Ovary (tissue), 9 donors: ENCODE measurements around the gene DTD1. TPM values are rescaled to one million over a fixed set of nuclear protein-coding genes. Genes with fewer than 3 reads are reported as not detected.

Experiments used
- DNase-seq, 5 donors: peaks; one replicate each; pipeline ENCODE4 v3.0.0-alpha.2; 2019 to 2020
- H3K27ac ChIP-seq, 2 donors: fragments of 200-600 bp; one replicate each; pipeline versions ENCODE4 v1.5.1 to v1.8.0; 2019 to 2022
- H3K27me3 ChIP-seq: fragments of 200-600 bp; one replicate; pipeline ENCODE4 v1.8.0; 2022
- H3K36me3 ChIP-seq: fragments of 200-600 bp; sonication (generic); one replicate; pipeline ENCODE4 v1.5.1; 2019
- H3K4me1 ChIP-seq: one replicate; pipeline ENCODE4 v1.8.1; 2013; ENCODE audit warnings: mild to moderate bottlenecking, moderate library complexity; ENCODE audit not compliant: insufficient read depth
- H3K4me3 ChIP-seq: fragments of 200-600 bp; sonication (generic); one replicate; pipeline ENCODE4 v1.5.1; 2017
- H3K9me3 ChIP-seq, 2 donors: fragments of 200-600 bp in 1 of 2; sonication (generic) in 1 of 2; one replicate each; pipeline versions ENCODE4 v1.5.1 to v1.8.1; 2013 to 2019; ENCODE audit warnings: mild to moderate bottlenecking in 1 of 2, moderate library complexity in 1 of 2
- CTCF ChIP-seq, 3 donors: fragments of 450-650 bp in 2 of 3; fragments of 200-600 bp in 1 of 3; IDR thresholded peaks; one replicate each; pipeline versions ENCODE4 v1.5.1 to v1.8.0; 2016 to 2022; ENCODE audit warnings: antibody characterized with exemption in 3 of 3, mild to moderate bottlenecking in 1 of 3
- EP300 ChIP-seq: sonication (generic); formaldehyde crosslinking; IDR thresholded peaks from one replicate; pipeline ENCODE4 v1.6.1; 2017; ENCODE audit warnings: antibody characterized with exemption
- POLR2A ChIP-seq: fragments of 450-650 bp; IDR thresholded peaks from one replicate; pipeline ENCODE4 v1.6.1; 2017; ENCODE audit warnings: antibody characterized with exemption, mild to moderate bottlenecking, moderate library complexity
- WGBS, 3 donors: extraction: QIAGEN DNeasy Blood & Tissue Kit in 1 of 3; methylation state at CpG; one replicate each; pipeline versions ENCODE4 v1.1.5 to v1.1.7; 2013 to 2017; 5-methylcytosine and 5-hydroxymethylcytosine counted together
- intact Hi-C, 4 donors: fragments of 100-400 bp; cut with DNase I; formaldehyde crosslinking; loops; one replicate each; pipeline versions ENCODE4 v1.11.0 to v1.15.1; 2022 to 2023
- polyA plus RNA-seq, 2 donors: library from polyadenylated mRNA; stranded (reverse); fragments of 200-250 nt in 1 of 2; fragments of 350-450 nt in 1 of 2; fragmentation: Illumina TruSeq in 1 of 2; extraction: RNeasy Lipid Tissue Mini Kit (QIAGEN cat#74804) in 1 of 2; gene quantifications; one replicate each; pipeline ENCODE4 v1.2.3, GENCODE V29; 2013 to 2014
- total RNA-seq, 7 donors: library from RNA; depleted of rRNA in 2 of 7; stranded (reverse); fragments of >200 nt in 2 of 7; fragmentation: NEBNext Ultra II Directional in 3 of 7; extraction: Animal tissue kit (Norgen Biotek cat#: 25700) in 3 of 7; gene quantifications; one replicate each; pipeline versions ENCODE4 v1.1.0 to v1.2.4, GENCODE V29; 2016 to 2023
- donor health status: DM: no; HTN: no; CAD: no; lungs with moderate emphysema.
- donor health status: DM: no; HTN: no; CAD: no.
- donor health status: Bipolar disorder and iron deficiency.
- donor health status: DM: yes; HTN: yes; CAD: no.
- donor health status: DM: no; HTN: no; CAD: no.
- donor health status: DM: yes; HTN: yes; CAD: no.

The DTD1 gene
- total and polyA plus RNA-seq, 9 donors: 12.4 to 36.5 (median 22.7) TPM

- no peaks in the 10 kb centered on the region for H3K9me3 ChIP-seq
- no peak for DNase-seq
- no peak for TF ChIP-seq CTCF (IDR thresholded peaks at IDR 0.05)
- H3K27ac ChIP-seq: no peak overlapping the region
- no peak overlapping the region for H3K4me3 ChIP-seq
- H3K36me3 ChIP-seq: no peaks in the 10 kb centered on the region
- H3K4me1 ChIP-seq: no peaks in the 10 kb centered on the region
- intact Hi-C loops: no loop called here
- H3K27me3 ChIP-seq: no peaks in the 10 kb centered on the region
- WGBS, 3 donors: 45 to 61% (median 57%) methylated on average over 3 of the region's 3 CpGs
Measured at GRCh38 chr20:18671203-18671710, 83.4 kb downstream of the DTD1 start.

DNA sequence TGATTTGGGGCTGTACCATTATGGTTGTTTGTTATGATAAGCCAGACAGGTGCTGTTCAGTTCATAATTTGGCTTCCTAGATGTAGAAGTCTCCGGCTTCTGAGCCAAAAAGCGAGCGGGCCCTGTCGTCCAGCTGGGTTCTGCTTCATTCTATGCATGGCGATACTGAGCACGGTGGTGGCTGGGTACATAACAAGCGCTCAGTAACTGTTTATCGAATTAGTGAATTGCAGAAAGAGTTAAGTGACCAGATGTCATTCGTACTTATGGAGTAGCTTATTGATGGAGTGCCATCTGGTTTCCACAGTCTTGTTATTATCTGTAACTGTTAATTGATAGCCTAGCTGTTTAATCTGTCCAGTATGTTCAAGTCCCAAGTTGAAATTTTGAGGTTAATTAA, 85.0 kb downstream of the DTD1 start:
- Histone ChIP-seq H3K27ac (no peak overlapping the region), H3K36me3 (no peaks in the 10 kb centered on the region), H3K9me3 (no peaks in the 10 kb centered on the region), H3K4me3 (no peak overlapping the region), H3K4me1 (peaks cover 2% of the 10 kb centered on the region), H3K27me3 (no peaks in the 10 kb centered on the region)
- WGBS, 3 donors: 92 to 98% (median 94%) methylated on average over 9 of the region's 9 CpGs
- intact Hi-C loops: no loop called here
- DNase-seq: no peak
- no peak for TF ChIP-seq CTCF (IDR thresholded peaks at IDR 0.05)
- TF ChIP-seq EP300: no peak
- TF ChIP-seq POLR2A: no peak

GRCh38 chr20:18676396-18676795, 88.5 kb downstream of the DTD1 start:
- H3K4me1 ChIP-seq: peaks cover 9% of the 10 kb centered on the region
- no peak overlapping the region for H3K4me3 ChIP-seq
- H3K9me3 ChIP-seq: no peaks in the 10 kb centered on the region
- DNase-seq: no peak
- H3K27ac ChIP-seq: no peak overlapping the region
- TF ChIP-seq POLR2A: no peak
- TF ChIP-seq EP300: no peak
- no peak for TF ChIP-seq CTCF (IDR thresholded peaks at IDR 0.05)
- H3K27me3 ChIP-seq: no peaks in the 10 kb centered on the region
- intact Hi-C loops: no loop called here
- H3K36me3 ChIP-seq: no peaks in the 10 kb centered on the region
- 76 to 81% (median 80%) methylated on average over 7 of the region's 7 CpGs for WGBS, 3 donors

DNA sequence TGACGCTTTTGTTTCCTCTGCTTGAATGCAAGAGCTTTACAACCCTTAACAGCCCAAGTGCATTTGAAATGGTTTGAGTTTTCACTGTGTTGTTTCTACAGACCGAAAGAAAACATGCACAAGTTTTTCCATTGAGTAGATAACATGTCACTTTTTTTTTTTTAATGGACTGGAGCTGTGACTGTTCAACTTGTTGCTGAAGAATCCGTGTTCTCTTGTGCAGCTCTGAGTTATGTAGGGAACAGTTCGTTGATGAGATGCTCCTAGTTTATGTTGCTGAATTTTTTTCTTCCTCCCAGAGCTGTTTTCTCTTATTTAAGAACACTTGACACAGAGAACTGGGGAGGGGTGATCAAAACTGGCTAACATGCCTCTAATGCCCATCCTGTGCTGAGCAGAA, 89.3 kb downstream of the DTD1 start:
- no peak overlapping the region for H3K27ac ChIP-seq
- peaks cover 9% of the 10 kb centered on the region for H3K4me1 ChIP-seq
- H3K9me3 ChIP-seq: no peaks in the 10 kb centered on the region
- no peak for DNase-seq
- intact Hi-C loops: no loop called here
- no peak overlapping the region for H3K4me3 ChIP-seq
- 28 to 42% (median 40%) methylated on average over 4 of the region's 4 CpGs for WGBS, 3 donors
- no peaks in the 10 kb centered on the region for H3K36me3 ChIP-seq
- no peak for TF ChIP-seq EP300
- TF ChIP-seq CTCF (IDR thresholded peaks at IDR 0.05): no peak
- no peak for TF ChIP-seq POLR2A
- H3K27me3 ChIP-seq: no peaks in the 10 kb centered on the region
